Transverse colon (tissue), 3 donors: ENCODE measurements around the gene TOM1L2.

Source experiments
- EP300 ChIP-seq: sonication (generic); formaldehyde crosslinking; IDR thresholded peaks from one replicate; pipeline ENCODE4 v1.6.1; 2017; ENCODE audit warnings: antibody characterized with exemption, low read depth
- TF ChIP-seq, protein P1 (sequence below), 5 experiments: fragments of 200-600 bp in 3 of 5; fragments of 450-650 bp in 2 of 5; sonication (generic) in 3 of 5; IDR thresholded peaks; 1 replicate in 2 of 5; 2 replicates in 3 of 5; pipeline ENCODE4 v1.5.1; 2016 to 2017; ENCODE audit warnings: antibody characterized with exemption in 5 of 5, inconsistent platforms in 3 of 5, mild to moderate bottlenecking in 2 of 5, moderate library complexity in 1 of 5

GRCh38 chr17:17951524-17951923 lies 20.7 kb downstream of the TOM1L2 start:
- TF ChIP-seq, protein P1, sequence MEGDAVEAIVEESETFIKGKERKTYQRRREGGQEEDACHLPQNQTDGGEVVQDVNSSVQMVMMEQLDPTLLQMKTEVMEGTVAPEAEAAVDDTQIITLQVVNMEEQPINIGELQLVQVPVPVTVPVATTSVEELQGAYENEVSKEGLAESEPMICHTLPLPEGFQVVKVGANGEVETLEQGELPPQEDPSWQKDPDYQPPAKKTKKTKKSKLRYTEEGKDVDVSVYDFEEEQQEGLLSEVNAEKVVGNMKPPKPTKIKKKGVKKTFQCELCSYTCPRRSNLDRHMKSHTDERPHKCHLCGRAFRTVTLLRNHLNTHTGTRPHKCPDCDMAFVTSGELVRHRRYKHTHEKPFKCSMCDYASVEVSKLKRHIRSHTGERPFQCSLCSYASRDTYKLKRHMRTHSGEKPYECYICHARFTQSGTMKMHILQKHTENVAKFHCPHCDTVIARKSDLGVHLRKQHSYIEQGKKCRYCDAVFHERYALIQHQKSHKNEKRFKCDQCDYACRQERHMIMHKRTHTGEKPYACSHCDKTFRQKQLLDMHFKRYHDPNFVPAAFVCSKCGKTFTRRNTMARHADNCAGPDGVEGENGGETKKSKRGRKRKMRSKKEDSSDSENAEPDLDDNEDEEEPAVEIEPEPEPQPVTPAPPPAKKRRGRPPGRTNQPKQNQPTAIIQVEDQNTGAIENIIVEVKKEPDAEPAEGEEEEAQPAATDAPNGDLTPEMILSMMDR (IDR thresholded peaks at IDR 0.05): no peak
- no peak for TF ChIP-seq EP300
